ENCODE measurements around the gene CLN5. TPM values are rescaled to one million over a fixed set of nuclear protein-coding genes. Genes with fewer than 3 reads are reported as not detected.
A peak's percentile ranks its signal among the peaks of the same experiment; 100 is the strongest.
"Not testable (repeated sequence)": the region's sequence is repeated elsewhere in the genome, so short reads cannot be mapped to it uniquely, and the experiment has no call there.

The CLN5 gene
- total RNA-seq, 1 donor from 2014 or later = 10.9 TPM

DNA sequence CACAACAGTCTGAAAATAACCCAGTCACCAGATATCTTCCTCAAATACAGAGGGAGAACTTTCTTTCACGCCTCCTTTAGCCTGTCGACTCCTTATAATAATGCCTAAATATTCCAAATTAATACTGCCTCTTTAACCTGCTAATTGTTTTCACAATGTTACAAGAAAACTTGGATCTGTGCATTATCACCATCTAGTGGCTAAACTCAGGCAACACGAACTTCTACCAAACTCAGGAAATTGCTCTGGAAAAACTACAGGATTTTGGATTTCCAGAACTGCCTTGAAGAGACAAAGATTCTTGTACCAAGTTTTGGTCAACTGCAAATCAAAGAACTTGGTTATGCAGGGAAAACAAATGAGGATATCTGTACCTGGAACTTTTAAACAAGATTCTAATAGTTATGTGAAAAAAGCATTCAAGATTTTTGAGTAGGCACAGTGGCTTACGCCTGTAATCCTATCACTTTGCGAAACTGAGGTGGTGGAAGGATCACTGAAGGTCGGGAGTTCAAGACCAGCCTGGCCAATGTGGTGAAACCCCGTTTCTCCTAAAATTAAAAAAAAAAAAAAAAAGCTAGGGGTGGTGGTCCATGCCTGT lies 10.8 kb downstream of the CLN5 start:
- H3K27ac Mint-ChIP-seq (ENCODE audit: unreplicated experiment) = no peak overlapping the region
- H3K9me3 Mint-ChIP-seq (ENCODE audit: unreplicated experiment) = no peaks in the 10 kb centered on the region
- DNase-seq (ENCODE audit: low spot score) = no peak
- no peaks in the 10 kb centered on the region for H3K4me1 Mint-ChIP-seq (ENCODE audit: unreplicated experiment)
- peaks cover 8% of the 10 kb centered on the region for H3K36me3 Mint-ChIP-seq (ENCODE audit: low read depth, unreplicated experiment)
- no peaks in the 10 kb centered on the region for H3K27me3 Mint-ChIP-seq (ENCODE audit: unreplicated experiment)
- H3K4me3 Mint-ChIP-seq (ENCODE audit: unreplicated experiment) = no peak overlapping the region
- TF ChIP-seq, protein P1, sequence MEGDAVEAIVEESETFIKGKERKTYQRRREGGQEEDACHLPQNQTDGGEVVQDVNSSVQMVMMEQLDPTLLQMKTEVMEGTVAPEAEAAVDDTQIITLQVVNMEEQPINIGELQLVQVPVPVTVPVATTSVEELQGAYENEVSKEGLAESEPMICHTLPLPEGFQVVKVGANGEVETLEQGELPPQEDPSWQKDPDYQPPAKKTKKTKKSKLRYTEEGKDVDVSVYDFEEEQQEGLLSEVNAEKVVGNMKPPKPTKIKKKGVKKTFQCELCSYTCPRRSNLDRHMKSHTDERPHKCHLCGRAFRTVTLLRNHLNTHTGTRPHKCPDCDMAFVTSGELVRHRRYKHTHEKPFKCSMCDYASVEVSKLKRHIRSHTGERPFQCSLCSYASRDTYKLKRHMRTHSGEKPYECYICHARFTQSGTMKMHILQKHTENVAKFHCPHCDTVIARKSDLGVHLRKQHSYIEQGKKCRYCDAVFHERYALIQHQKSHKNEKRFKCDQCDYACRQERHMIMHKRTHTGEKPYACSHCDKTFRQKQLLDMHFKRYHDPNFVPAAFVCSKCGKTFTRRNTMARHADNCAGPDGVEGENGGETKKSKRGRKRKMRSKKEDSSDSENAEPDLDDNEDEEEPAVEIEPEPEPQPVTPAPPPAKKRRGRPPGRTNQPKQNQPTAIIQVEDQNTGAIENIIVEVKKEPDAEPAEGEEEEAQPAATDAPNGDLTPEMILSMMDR (IDR thresholded peaks at IDR 0.05; ENCODE audit: unreplicated experiment) = peak; percentile 69

DNA sequence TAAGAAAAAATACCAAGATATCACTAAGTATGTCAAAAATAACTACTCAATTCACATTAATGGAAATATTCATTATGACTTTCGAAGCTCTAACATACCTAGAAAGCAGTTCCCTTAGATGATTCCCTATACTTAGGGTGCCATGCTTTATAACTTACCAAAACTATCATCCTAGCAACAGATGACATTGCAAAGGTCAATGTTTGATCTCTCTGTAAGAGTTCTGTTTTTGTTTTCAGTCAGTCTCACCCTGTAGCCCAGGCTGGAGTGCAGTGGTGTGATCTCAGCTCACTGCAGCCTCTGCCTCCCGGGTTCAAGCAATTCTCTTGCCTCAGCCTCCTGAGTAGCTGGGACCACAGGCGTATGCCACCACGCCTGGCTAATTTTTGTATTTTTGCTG lies 16.5 kb downstream of the CLN5 start:
- H3K36me3 Mint-ChIP-seq (ENCODE audit: low read depth, unreplicated experiment); H3K9me3 Mint-ChIP-seq (ENCODE audit: unreplicated experiment); H3K27ac Mint-ChIP-seq (ENCODE audit: unreplicated experiment); DNase-seq (ENCODE audit: low spot score); H3K4me3 Mint-ChIP-seq (ENCODE audit: unreplicated experiment); H3K4me1 Mint-ChIP-seq (ENCODE audit: unreplicated experiment); H3K27me3 Mint-ChIP-seq (ENCODE audit: unreplicated experiment): not testable (repeated sequence)

- Mint-ChIP-seq H3K9me3 (ENCODE audit: unreplicated experiment) (no peaks in the 10 kb centered on the region), H3K36me3 (ENCODE audit: low read depth, unreplicated experiment) (peaks cover 7% of the 10 kb centered on the region), H3K27ac (ENCODE audit: unreplicated experiment) (no peak overlapping the region), H3K4me1 (ENCODE audit: unreplicated experiment) (no peaks in the 10 kb centered on the region), H3K4me3 (ENCODE audit: unreplicated experiment) (no peak overlapping the region), H3K27me3 (ENCODE audit: unreplicated experiment) (no peaks in the 10 kb centered on the region)
- TF ChIP-seq, protein P1 (IDR thresholded peaks at IDR 0.05; ENCODE audit: unreplicated experiment) = no peak
- DNase-seq (ENCODE audit: low spot score) = no peak
Measured at GRCh38 chr13:77009011-77009410, 17.1 kb downstream of the CLN5 start.

GRCh38 chr13:77009719-77010118 lies 17.8 kb downstream of the CLN5 start:
- H3K9me3 Mint-ChIP-seq (ENCODE audit: unreplicated experiment); H3K4me3 Mint-ChIP-seq (ENCODE audit: unreplicated experiment); H3K4me1 Mint-ChIP-seq (ENCODE audit: unreplicated experiment); DNase-seq (ENCODE audit: low spot score); H3K27me3 Mint-ChIP-seq (ENCODE audit: unreplicated experiment); H3K27ac Mint-ChIP-seq (ENCODE audit: unreplicated experiment); H3K36me3 Mint-ChIP-seq (ENCODE audit: low read depth, unreplicated experiment): not testable (repeated sequence)

DNA sequence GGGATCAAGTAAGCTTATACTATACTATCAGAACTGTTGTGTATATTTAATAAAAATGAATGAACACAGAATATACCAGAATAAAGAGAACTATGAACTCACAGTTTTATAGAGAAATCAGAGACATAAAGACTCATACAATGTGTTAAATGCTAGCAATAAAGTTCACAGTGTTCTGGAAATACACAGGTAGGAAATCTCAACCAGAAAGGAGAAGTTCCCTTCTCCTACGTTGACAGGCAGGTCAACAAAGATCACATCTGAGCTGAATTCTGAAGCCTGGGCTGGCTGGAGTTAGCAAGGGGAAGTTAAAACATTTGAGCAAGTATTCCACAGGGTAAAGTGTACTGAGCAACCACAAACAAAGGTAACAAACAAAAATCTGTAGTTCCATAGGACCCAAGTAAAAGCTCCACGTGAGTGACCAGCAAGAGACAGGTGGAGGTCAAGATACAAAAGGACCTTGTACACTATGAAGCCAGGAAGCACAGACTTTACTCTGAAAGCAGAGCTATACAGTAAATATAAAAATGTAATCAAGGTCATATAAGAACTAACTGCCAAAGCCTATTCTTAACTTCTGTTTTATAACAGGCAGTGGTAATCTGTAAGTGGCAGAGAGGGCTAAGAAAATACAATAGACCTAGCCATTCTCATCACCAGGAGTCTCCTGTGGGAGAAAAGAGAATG lies 22.1 kb downstream of the CLN5 start:
- Mint-ChIP-seq H3K27ac (ENCODE audit: unreplicated experiment) (no peak overlapping the region), H3K9me3 (ENCODE audit: unreplicated experiment) (no peaks in the 10 kb centered on the region), H3K36me3 (ENCODE audit: low read depth, unreplicated experiment) (peaks cover 13% of the 10 kb centered on the region), H3K27me3 (ENCODE audit: unreplicated experiment) (no peaks in the 10 kb centered on the region), H3K4me3 (ENCODE audit: unreplicated experiment) (no peak overlapping the region), H3K4me1 (ENCODE audit: unreplicated experiment) (no peaks in the 10 kb centered on the region)
- DNase-seq (ENCODE audit: low spot score) = no peak
- TF ChIP-seq, protein P1 (IDR thresholded peaks at IDR 0.05; ENCODE audit: unreplicated experiment) = no peak
